HG03571 (cell line): ENCODE measurements around the gene SLC25A38.
A peak's percentile ranks its signal among the peaks of the same experiment; 100 is the strongest.
"Not testable (repeated sequence)": the region's sequence is repeated elsewhere in the genome, so short reads cannot be mapped to it uniquely, and the experiment has no call there.

Experiments
- ATAC-seq: cut with Tn5 transposase; IDR thresholded peaks from one replicate; pipeline ENCODE4 v1.9.1; 2021; ENCODE audit not compliant: unreplicated experiment

SLC25A38 gene, protein sequence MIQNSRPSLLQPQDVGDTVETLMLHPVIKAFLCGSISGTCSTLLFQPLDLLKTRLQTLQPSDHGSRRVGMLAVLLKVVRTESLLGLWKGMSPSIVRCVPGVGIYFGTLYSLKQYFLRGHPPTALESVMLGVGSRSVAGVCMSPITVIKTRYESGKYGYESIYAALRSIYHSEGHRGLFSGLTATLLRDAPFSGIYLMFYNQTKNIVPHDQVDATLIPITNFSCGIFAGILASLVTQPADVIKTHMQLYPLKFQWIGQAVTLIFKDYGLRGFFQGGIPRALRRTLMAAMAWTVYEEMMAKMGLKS

DNA sequence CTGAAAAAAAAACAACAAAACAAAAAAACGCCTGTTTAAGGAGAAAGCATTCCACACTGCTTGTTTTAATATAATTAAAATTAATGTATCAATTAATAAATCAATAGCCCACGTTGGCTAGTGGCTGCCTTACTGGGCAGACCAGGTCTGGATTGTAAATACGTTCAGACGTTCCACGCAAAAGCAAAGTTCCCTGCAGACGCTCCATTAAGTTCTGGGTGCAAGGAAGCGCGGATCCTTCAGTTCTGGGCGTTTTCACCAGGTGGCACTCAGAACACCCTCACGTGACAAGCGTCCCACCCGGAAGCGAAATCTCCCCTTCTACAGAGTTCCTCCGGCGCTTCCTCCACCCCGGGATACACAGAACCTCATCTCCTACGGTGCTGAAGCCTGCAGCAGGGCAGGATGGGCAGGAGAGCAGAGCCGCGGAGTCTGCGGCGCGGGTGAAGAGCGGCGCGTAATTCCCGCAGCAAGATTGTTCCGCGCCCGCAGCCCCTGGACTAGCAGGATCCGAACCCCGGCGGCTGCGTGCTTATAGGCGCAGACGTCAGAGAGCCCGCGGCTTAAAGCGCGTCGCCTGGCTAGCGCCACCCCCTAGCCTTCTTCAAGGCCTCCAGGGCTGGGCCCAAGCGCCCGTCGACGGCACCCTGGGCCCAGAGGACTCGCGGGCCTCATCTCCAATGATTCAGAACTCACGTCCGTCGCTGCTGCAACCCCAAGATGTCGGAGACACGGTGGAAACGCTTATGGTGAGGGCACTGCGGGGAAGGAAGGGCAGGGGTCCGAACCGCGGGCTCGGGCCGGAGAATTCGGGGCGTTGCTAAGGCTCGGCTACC lies at the start of gene SLC25A38:
Gene SLC25A38 (plus strand): TSS at position 326 of the 836 bp plus-strand sequence. CDS start 355 bp downstream, at position 681.
- ATAC-seq = peak; percentile 63

DNA sequence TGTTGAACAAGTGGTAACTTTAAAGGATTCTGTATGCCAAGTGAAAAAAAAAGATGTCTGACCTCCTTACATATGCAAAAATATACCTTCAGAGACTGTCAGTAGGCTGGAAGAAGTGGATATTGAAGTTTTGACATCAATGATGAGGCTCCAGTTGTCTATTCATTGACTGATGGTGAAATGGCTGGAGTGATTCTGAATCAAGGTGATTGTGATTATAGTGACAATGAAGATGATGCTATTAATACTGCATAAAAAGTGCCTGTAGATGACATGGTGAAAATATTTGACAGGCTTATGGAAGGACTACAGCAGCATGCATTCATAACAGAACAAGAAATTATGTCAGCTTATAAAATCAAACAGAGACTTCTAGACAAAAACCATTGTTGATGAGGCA lies 49.6 kb upstream of the SLC25A38 start:
- ATAC-seq = no peak

DNA sequence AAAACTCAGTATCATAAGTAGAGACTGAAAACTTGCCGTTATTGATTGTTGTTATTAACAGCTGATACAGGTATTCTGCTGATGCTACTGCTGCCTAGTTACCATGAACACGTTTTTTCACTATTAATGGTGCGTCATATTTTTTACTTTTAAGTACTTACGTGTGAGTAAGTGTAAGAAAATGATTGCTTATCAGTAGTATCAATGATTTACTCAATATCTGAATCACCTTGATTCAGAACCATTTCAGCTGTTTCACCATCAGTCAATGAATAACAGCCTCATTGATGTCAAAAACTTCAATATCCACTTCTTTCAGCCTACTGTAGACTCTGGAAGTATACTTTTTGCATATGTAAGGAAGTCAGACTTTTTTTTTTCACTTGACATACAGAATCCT lies 49.0 kb upstream of the SLC25A38 start:
- no peak for ATAC-seq

DNA sequence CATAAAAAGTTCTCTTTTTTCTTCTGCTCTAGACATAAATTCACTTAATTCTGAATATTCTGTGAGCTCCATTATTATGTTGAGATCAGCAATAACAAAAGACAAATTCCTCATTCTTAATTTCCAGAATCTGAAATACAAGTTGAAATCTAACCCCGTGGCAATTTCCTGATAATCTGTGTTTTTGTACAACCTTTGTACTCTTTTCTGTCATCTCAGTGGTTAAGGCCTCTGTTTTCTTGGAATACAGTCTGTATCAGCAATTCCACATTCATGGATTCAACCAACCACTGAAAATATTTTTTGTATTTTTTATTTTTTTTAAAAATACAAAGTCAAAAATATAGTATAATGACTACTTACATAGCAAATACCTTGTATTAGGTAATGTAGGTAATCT lies 45.0 kb upstream of the SLC25A38 start:
- no peak for ATAC-seq

DNA sequence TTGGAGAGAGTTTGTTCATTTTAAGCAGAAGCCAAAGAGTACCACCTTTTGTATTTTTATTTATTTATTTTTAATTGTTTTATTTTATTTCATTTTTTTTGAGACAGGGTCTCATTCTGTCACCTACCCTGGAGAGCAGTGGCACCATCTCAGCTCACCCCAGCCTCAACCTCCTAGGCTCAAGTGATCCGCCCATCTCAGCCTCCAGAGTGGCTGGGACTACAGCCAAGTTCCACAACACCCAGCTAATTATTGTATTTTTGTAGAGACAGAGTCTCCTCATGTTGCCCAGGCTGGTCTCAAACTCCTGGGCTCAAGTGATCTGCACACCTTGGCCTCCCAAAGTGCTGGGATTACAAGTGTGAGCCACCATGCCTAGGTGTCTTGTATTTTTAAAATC lies 44.1 kb upstream of the SLC25A38 start:
- ATAC-seq = no peak

DNA sequence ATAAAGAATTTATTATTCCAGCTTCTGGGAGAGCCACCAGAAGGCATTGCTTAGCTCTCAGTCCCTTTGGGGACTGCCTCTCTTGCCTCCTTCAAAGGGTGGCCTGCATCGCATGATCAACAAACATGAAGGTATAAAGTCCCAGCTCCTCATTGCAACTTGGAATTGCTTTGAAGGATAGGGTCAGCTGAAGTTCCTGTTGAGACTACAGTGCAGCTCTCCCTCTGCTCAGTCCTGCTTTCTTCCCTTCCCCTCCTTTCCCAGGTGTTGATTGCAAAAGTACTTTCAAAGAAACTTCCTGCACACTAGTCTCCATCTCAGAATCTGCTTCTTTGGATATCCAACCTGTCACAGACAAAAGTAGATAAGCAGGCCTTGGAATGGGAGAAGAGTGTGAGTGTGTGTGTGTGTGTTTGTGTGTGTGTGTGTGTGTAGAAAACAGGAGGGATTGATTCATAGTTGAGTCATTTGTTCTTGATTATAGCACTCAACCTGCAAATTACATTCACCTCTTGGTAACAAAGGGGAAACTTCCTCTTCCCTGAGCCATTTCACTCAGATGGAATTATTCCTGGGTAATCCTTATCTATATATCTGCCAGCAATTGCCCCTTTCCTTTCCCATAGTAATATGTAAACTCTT lies 40.0 kb upstream of the SLC25A38 start:
- ATAC-seq = no peak

DNA sequence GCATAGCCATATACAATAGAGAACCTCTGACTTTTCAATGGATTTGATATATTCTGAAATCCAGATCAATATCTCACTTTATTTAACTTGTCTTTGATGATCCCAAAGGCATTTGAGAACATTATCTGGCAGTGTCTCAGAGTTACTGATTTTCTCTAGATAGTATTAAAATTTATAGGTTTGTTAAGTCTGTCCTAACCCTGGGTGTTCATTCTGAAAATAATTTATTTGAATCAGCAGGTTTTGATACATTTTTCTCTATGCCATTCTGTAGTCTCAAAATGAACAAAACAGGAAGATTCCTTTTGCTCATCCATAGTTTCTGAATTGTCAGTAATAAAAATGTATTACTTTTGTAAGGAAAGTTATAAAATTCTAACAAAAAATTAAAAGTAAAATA lies 39.4 kb upstream of the SLC25A38 start:
- ATAC-seq = no peak

DNA sequence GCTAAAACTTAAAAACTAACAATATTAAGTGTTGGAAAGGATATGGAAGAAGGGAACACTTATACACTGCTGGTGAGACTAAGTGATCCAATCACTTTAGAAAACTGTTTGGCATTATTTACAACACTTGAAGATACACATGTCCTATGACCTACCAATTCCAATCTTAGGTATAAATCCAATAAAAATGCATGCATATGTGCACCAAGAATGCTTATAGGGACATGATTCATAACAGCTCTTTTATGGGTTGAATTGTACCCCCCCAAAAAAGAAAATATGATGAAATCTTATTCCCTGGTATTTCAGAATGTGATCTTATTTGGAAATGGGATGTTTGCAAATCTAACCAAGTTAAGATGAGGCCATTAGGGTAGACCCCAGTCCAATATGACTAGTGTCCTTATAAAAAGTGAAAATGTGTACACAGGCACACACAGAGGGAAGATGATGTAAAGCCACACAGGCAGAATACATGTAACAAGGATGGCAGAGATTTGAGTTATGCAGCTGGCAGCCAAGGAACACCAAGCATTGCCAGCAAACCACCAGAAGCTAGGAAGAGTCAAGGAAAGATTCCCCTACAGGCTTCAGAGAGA lies 38.3 kb upstream of the SLC25A38 start:
- ATAC-seq = no peak

DNA sequence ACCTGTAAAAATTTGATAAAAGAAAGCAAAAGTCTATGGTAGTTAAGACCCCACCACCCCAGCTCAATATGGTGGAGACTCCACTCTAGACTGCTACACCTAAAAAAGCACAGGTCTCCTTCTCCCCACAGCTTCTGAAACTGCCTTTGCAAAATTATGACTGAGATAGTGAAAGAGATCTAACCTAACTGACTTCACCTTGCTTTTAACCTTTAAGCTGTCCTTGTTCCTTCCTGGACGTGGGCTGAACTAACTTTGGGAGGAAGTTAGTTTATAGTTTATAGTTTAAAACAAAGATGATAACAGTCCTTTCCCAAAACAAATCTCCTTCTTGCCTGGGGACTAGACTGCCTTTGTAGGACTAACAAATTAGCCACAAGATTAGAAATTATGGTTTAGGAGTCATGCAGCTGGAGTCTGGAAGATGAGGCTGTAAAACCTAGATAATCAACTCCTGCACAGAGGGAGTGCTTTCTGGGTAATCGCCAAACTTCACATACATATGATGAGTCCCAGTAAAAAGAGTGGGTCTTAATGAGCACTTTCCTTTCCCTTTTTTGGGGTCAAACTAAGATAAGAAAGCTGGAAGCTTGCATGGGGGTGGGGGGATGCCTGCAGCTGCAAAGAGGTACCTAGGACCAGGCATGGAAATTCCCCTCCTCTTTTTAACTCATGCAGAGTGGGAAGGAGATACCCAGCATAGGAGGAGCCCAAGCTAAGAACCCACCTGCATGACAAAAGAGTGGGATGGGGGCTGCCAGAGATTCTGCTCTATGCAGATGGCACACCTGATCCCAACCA lies 36.2 kb upstream of the SLC25A38 start:
- ATAC-seq = peak; percentile 94

DNA sequence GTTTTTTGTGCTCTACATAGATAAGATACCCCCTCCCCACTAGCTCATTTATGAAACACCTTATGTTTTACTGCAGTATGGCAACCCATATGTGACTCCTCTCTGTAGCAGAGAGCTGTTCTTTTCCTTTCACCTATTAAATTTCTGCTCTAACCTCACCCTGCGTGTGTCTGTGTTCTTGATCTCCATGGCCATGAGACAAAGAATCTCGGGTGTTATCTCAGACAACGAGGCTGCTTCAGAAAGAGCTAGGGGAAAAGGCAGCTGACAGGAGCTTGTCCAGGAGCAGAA lies 35.6 kb upstream of the SLC25A38 start:
- ATAC-seq = no peak

DNA sequence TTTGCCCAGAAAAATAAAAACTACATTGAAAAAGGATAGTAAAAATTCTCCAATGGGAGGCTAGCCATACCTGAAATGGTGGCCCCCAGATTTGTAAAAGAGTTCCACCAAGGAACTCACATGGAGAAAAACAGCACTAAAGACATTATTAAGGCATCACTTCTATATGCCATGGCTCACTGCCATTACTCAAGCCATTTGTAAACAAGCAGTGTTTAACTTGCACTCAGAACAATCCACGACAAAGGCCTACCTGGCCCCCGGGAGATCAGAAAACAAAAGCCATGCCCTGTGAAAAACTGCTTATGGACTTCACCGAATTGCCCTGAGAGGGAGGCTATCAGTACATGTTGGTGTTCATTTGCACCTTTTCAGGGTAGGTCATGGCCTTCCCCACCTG lies 34.1 kb upstream of the SLC25A38 start:
- no peak for ATAC-seq

DNA sequence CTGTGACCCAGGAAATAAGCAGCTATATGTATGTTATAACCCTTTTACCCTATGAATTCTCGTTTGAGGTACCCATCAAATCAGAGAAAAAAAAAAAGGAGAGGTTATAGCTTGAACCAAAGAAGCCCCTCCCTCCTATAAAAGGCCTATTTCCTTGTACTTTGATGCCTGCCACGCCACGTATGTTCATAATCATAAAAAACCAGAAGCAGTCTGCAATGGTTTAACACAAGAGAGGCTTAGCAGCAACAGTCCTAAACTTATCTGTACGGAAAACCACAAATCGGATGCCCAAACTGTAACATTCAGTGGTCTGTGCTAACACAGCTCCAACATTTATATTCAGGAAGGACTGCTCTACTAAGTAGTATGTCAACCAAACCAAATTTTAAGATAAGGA lies 32.5 kb upstream of the SLC25A38 start:
- ATAC-seq = no peak

DNA sequence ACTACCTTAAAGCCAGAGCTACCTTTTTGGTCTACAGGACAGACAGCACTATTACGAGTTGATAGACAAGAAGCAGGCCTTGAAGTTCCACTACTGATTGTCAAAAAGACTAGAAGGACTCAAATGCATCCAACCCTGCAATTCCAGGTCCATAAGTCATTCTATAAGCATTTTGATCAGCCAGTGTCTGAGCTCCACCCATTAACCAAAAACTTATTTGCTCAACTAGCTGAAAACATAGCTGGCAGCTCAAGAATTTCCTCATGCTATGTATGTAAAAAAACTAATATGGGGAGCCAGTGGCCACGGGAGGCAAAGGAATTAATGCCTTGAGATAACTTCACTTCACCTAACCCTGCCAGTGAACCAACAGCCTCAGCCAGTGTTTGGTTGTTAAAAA lies 32.0 kb upstream of the SLC25A38 start:
- not testable (repeated sequence) for ATAC-seq

DNA sequence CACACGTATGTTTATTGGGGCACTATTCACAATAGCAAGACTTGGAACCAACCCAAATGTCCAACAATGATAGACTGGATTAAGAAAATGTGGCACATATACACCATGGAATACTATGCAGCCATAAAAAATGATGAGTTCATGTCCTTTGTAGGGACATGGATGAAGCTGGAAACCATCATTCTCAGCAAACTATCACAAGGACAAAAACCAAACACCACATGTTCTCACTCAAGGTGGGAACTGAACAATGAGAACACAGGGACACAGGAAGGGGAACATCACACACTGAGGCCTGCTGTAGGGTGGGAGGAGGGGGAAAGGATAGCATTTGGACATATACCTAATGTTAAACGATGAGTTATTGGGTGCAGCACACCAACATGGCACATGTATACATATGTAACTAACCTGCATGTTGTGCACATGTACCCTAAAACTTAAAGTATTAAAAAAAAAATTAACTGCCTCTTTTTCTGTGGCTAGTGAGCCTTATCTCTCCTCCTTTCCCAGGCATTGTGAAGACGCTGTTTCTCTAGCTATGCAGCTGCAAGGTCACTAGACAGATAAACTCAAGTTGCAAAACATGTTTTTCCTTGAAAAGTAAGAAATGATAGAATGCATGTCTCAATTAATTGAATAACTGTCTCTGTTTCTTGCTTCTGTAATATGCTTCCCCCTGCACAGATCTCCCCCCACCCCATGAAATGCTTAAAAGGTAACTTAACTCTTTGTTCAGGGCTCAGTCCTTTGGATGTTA lies 29.8 kb upstream of the SLC25A38 start:
- ATAC-seq = not testable (repeated sequence)

DNA sequence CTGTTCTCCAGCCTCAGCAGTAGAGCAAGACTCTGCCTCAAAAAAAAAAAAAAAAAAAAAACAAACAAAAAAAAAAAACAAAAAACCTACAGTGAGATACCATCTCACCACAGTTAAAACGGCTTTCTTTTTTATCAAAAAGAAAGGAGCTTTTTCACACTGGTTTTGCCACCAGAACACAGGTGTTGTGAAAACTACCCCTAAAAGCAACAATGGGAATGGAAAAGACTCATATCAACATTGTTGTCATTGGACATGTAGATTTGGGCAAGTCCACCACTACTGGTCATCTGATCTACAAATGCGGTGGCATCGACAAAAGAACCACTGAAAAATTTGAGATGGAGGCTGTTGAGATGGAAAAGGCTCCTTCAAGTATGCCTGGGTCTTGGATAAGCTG lies 24.8 kb upstream of the SLC25A38 start:
- ATAC-seq = no peak

DNA sequence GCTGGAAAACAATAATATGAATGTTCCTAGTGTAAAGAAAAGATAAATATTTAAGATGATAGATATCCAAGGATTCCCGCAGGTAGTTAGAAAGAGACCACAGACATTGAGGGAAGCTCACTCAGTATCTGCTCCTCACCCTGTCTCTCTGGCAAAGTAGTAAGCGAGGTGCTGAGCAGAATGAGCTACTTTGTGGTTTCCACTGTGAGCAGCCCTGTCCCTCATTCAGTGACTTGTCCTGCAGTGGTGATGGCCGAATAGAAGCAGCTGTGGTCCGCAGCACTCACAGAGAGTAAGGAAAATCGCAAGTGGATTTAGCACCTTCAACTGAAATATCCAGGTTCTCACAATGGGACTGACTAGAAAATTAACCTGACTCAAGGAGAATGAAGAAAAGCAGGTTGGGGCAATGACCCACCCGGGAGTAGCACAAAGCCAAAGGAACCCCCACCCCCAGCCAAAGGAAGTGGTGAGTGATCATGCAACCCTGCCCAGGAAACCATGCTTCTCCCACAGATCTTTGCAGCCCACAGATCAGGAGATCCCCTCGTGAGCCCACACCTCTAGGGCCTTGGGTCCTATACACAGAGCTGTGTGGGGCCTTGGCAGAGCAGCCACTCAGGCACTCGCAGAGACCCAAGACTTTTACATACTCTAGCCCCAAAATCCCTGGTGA lies 21.8 kb upstream of the SLC25A38 start:
- peak; percentile 62 for ATAC-seq

DNA sequence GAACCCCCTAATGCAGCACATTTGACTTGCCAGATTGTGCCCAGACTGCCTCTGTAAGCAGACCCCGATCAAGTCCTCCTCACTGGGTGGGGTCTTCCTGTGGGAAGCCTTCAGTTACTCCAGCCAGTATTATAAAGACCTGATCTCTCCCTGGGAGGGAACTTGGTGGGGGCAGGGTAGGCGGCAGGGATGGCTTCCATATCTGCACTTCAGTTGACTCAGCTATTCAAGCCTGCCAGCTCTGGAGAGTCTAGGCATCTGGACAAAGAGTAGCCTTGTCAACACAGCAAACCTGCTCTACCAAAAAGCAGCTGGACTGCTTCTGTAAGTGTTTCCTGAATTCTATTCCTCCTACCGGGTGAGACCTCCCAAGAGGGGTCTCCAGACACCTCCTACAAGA lies 21.0 kb upstream of the SLC25A38 start:
- no peak for ATAC-seq

DNA sequence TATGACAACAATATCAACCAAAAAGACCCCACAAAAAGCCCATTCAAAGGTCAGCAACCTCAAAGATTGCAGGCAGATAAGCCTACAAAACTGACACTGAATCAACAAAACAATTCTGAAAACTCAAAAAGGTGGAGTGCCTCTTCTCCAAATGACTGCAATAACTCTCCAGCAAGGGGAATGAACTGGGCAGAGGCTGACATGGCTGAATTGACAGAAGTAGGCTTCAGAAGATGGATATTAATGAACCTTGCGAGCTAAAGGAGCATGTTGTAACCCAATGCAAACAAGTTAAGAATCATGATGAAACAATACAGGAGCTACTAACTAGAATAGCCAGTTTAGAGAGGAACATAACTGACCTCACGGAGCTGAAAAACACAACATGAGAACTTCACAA lies 20.4 kb upstream of the SLC25A38 start:
- no peak for ATAC-seq

DNA sequence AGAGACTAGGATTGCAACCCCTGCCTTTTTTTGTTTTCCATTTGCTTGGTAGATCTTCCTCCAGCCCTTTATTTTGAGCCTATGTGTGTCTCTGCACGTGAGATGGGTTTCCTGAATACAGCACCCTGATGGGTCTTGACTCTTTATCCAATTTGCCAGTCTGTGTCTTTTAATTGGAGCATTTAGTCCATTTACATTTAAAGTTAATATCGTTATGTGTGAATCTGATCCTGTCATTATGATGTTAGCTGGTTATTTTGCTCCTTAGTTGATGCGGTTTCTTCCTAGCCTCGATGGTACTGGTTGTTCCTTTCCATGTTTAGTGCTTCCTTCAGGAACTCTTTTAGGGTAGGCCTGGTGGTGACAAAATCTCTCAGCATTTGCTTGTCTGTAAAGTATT lies 12.7 kb upstream of the SLC25A38 start:
- not testable (repeated sequence) for ATAC-seq

DNA sequence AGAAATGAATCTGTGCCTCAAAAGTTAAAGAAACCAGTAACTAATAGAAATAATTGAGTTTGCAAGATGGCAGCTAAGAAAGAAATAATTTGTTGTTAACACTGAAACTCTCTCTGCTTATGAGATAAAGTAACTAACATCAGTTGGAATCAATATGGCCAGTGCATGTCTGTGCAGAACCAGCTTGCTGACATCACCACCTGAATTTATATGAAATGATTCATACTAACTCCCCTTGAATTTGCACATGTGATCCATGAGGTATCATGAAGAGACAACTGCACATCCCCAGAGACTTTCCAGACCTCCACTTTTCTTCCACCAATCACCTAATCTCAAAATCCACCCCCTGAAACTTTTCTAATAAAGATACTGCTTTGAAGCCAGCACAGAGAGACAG lies 10.3 kb upstream of the SLC25A38 start:
- ATAC-seq = no peak
